Fibroblast of peridontal ligament (primary cell): ENCODE results near the gene LPCAT3.

Experiments used
- DNase-seq: peaks from one replicate; pipeline ENCODE4 v3.0.0-alpha.2; 2010; ENCODE audit errors: extremely low read depth

The LPCAT3 gene

DNA sequence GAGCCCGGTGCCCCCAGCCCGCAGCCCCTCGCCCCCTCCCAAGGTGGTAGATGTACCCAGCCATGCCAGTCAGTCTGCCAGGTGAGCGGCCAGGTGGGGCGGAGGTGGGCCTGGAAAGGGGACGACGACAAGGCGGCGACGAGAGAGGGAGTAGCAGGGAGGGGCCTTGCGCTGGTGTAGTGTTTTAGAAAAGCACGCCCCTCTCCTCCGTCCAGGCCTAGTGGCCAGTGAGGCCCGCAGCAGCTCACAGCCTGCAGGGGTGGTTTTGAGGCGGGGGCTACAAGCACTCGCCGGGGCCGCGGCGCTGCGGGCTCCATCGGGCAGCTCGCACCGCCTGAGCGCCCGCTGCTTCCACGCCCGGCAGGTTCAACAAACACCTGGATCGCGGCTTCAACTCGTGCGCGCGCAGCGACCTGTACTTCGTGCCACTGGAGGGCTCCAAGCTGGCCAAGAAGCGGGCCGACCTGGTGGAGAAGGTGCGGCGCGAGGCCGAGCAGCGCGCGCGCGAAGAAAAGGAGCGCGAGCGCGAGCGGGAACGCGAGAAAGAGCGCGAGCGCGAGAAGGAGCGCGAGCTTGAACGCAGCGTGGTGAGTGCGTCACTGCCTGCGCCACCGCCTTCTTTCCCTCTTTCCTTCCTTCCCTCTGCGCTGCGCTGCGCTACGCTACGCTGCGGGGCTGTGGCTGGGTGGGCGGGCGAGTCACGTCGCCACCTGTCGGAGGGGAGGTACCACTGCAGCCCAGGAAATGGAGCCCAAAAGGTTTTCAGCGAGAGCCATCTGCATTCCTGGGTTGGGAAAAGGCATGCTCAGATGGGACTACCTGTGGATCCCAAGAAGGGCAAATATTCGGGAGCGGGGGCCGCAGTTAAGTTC is 80.6 kb downstream of the LPCAT3 start:
- peak; percentile 91 for DNase-seq

- no peak for DNase-seq
Observed at GRCh38 chr12:6936636-6937480, 81.4 kb downstream of the LPCAT3 start.

DNA sequence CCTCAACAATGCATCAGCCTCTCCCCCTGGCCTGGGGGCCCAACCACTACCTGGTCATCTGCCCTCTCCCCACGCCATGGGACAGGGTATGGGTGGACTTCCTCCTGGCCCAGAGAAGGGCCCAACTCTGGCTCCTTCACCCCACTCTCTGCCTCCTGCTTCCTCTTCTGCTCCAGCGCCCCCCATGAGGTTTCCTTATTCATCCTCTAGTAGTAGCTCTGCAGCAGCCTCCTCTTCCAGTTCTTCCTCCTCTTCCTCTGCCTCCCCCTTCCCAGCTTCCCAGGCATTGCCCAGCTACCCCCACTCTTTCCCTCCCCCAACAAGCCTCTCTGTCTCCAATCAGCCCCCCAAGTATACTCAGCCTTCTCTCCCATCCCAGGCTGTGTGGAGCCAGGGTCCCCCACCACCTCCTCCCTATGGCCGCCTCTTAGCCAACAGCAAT is 82.1 kb downstream of the LPCAT3 start:
- no peak for DNase-seq

DNA sequence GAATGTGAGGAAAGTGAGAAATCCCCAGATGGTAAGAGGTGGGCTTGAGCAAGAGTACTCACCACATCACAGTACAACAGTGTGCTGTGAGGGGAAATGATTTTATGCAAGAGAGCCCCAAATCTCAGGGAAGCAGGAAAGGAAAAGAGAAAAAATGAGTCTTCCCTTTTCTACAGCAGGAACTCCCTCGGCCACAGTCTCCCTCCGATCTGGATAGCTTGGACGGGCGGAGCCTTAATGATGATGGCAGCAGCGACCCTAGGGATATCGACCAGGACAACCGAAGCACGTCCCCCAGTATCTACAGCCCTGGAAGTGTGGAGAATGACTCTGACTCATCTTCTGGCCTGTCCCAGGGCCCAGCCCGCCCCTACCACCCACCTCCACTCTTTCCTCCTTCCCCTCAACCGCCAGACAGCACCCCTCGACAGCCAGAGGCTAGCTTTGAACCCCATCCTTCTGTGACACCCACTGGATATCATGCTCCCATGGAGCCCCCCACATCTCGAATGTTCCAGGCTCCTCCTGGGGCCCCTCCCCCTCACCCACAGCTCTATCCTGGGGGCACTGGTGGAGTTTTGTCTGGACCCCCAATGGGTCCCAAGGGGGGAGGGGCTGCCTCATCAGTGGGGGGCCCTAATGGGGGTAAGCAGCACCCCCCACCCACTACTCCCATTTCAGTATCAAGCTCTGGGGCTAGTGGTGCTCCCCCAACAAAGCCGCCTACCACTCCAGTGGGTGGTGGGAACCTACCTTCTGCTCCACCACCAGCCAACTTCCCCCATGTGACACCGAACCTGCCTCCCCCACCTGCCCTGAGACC is 82.7 kb downstream of the LPCAT3 start:
- peak; percentile 31 for DNase-seq

DNA sequence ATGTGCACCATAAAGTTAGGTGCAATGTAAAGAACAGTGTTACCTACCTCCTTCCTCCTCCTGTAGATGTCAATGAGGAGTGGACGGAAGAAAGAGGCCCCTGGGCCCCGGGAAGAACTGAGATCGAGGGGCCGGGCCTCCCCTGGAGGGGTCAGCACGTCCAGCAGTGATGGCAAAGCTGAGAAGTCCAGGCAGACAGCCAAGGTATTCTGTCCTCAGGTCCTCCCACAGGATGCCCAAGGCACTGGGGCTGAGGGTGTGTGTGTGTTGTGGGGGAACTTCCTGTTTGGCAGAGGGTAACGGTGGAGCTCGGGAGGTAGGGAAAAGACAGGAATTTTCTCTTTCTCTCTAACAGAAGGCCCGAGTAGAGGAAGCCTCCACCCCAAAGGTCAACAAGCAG is 84.2 kb downstream of the LPCAT3 start:
- DNase-seq, result no peak

- DNase-seq, result no peak
Observed at GRCh38 chr12:6932766-6933165, 85.5 kb downstream of the LPCAT3 start.

- no peak for DNase-seq
Observed at GRCh38 chr12:6929466-6930452, 88.5 kb downstream of the LPCAT3 start.

DNA sequence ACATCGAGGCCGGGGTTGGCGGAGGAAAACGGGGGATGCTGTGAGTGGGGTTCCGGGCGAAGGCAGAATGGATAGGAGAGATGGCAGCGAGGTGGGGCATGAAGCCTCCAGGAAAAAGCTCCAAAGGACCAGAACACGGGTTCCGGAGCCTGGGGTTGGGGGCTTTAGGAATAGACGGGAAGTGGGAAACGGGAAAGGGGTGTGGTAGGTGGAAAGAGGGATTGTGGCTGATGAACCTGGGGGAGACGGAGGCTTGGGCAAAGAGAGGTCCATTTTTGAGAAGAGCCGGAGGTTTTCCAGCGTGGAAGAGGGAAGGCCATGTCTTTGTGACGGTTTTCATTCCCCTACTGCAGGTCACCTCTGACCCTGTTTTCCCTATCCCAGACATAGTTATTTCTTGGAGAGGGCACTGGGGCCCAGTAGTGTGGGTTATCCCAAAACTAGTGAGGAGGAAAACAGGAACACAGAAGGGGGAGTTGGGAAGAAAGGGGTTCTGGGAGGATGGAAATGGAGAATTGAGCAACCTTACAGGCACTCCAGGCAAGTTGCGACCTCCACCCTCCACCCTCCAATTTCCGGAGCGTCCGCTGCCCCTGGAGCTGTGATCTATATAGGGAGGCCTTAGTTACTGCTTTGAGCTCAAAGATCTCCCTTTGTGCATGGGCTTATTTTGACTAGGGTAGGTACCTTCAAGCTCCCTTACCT is 89.4 kb downstream of the LPCAT3 start:
- no peak for DNase-seq

DNA sequence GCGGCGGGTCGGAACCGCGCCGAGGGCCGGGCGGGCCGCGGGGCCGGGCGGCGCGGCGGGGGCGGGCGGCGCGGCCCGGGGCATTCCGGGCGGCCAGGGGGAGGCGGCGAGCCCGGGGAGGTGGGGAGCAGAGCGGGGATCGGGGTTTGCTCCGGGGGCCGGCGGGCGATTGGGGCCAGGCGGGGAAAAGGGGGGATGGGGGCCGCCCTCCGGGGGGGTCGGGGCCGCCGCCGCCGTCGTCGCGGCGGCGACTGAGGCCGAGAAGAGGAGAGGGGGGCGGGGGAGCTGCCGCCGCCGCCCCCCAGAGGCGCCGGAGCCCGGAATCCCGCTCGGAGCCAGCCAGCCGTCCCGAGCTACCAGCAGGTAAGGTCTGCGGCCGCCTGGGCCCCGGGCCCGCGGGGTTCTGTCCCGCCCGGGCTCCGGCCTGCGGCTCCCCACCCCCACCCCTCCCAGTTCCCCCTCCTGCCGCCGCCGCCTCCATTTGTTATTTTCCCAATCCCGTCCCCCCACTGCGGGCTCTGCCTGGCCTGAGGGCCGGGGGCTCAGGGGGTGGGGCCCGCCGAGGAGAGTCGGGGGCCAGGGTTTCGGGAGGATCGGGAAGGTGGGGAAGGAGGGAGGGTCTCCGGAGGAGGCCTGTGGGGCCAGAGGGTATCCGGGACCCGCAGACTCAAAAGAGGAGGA is 90.1 kb downstream of the LPCAT3 start:
- no peak for DNase-seq

DNA sequence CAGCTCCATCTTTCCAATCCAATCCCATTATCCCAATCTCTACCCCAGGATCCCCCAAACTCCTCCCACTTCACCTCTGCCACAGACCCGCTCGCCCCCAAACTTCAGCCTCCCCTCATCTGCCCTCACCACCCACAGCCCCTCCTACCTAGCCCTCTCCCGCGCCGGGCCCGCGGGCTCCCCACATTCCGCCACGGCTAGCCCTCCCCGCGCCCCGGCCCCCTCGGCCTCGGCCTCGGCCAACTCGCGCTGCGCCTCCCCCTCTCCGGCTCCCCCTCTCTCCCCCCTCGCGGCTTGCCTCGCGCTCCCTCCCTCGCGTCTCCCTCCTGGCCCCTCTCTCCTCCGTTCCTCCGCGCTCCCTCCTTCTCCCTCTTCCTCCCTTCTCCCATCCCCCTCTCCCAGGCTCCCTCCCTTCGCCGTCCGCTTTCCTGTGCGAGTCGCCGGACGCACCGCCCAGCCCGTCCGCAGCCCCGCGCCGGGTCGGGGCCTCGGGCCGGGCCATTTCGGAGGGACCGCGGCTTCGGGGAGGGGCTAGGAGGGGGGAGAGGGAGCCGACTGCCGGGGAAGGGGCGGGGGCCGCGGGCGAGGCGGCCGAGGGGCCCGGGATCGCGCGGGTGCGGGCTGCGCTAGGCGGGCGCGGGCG is 90.8 kb downstream of the LPCAT3 start, which contains the start of gene ATN1:
ATN1 (plus strand) TSS at position 581 of the 643 bp plus-strand sequence. CDS start 6,043 bp downstream, outside the sequence.
- peak; percentile 80 for DNase-seq
